GM12892 (cell line): ENCODE data around the gene NFYC.

Source experiments
- POLR2A ChIP-seq: IDR thresholded peaks from 2 replicates; pipeline ENCODE4 v1.6.1; 2011; ENCODE audit warnings: low read depth, low read length, control low read depth
- POLR2AphosphoS5 ChIP-seq: IDR thresholded peaks from 2 replicates; pipeline ENCODE4 v1.6.1; 2011; ENCODE audit warnings: low read depth, low read length, control low read depth
- TAF1 ChIP-seq: IDR thresholded peaks from 2 replicates; pipeline ENCODE4 v1.6.1; 2011; ENCODE audit warnings: low read depth, mild to moderate bottlenecking, control low read depth, low read length, borderline replicate concordance

DNA sequence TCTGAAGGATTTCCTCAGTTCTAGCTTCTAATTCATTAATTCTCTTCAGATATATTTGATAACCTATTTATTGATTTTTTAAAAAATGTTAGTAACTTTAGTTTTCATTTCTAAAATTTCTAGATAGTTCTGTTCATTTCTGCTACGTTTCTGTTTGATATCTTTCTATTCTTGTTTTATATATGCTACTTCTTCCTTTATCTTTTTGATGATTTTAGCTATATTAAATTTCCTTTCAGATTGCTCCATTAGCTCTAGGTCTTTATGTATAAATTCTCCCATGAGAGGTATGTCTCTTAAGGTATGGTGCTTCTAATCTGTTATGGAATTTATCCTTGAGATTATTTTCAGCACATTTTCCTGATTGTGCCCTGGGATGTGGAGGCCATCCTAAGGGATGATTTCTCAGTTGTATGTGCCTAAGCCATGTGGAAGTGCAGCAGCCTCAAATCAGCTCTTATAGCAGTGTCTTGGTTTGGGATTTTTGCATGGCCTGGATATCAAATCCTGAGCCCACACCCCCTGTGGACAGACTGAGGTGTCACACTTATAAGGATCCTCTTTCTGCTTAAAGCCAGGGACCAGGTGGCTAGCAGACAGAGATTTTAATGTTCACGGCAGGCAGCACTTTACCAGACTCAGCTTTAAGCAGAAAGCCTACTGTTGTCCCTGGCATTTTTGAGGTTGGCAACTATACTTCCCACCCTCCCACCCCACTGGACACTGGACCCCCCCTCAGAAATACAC, 85.9 kb downstream of the NFYC start:
- no peak for TF ChIP-seq POLR2A
- no peak for TF ChIP-seq TAF1
- TF ChIP-seq POLR2AphosphoS5 = no peak
